ENCODE data around the gene CDKL2. TPM values are rescaled to one million over a fixed set of nuclear protein-coding genes. Genes with fewer than 3 reads are reported as not detected.
"Not testable (repeated sequence)": the region's sequence is repeated elsewhere in the genome, so short reads cannot be mapped to it uniquely, and the experiment has no call there.

CDKL2 gene
- under 0.01 and 0.25 TPM in 2 replicates for total RNA-seq (2012; rRNA removed)

DNA sequence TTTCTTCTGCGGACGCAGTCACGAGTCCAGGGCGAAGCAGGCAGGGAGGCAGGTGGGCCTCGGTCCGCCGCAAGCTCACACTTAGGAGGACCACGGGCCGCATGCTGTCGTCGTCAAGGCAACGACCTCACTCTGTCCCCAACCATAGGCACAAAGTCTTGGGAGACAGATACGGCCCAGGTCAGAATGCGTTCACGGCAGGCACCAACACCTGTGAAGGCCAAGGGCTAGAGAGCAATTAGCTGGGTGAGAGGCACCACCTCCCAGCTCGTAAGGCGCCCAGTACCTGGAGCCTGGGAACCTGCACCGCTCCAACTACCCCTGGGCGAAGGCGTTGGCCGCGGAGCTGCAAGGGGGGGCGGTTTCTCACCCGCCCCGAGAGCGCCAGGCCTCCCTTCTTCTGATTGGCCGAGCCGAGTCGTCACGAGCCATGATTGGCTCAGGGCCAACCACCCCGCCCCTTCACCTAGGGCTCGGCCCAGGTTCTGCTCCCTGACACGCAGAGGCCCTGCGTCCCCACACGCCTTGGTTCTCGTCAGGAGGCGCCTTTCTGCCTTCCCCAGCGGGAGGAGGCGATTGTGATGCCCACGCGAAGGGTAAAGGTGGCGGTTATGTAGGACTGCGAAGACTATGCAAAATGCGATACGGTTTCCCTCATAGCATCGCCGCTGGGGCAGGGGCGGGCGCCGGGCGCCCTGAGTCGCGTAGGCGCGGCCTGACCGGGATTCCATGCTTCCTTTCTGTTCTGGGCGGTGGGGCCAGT lies at the start of gene CDKL2:
Gene CDKL2, minus strand, starts transcription at position 355 of the 763 bp plus-strand sequence. CDS start 4,540 bp downstream, outside the sequence.
- peak within 1 kb of the TSS; percentile 72 for H3K4me3 ChIP-seq (ENCODE audit: low read length)
- peaks cover 20% of the 10 kb centered on the region for H3K4me1 ChIP-seq (ENCODE audit: control insufficient read depth, insufficient read depth, low read length)
- peak within 1 kb of the TSS; percentile 90 for H3K4me2 ChIP-seq (ENCODE audit: low read length)

DNA sequence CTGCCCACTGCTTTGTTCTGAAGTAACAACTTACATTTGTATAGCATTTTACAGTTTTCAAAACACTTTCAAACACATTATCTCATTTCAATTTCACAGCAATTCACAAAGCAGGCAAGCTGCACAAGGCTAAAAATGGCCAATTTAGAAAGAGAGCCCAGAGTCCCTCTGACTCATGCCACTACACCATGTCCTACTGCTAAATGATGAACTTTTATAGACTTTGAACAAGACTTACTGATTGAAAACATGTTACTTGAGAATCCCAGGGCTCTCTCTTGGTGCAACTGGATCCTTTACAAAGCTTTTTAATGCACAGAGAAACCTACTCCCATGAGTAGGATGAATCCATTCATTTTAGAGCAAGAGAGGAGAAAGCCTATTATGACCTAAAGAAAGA lies 48.6 kb upstream of the CDKL2 start:
- no peaks in the 10 kb centered on the region for H3K9me3 ChIP-seq (replicated peaks; ENCODE audit: low read length)
- no peak overlapping the region for H3K4me2 ChIP-seq (ENCODE audit: low read length)
- no peaks in the 10 kb centered on the region for H3K36me3 ChIP-seq (ENCODE audit: insufficient read depth, low read length)
- H3K4me3 ChIP-seq (ENCODE audit: low read length): no peak overlapping the region
- H3K4me1 ChIP-seq (ENCODE audit: control insufficient read depth, insufficient read depth, low read length): peaks cover 2% of the 10 kb centered on the region
- H3K27me3 ChIP-seq (ENCODE audit: control insufficient read depth, insufficient read depth, low read length): no peaks in the 10 kb centered on the region
- H3K9ac ChIP-seq (ENCODE audit: low read depth, low read length): no peak overlapping the region

More for the DNA sequence above, at the start of gene CDKL2:
- H3K9me3 ChIP-seq (replicated peaks; ENCODE audit: low read length): no peaks in the 10 kb centered on the region
- no peaks in the 10 kb centered on the region for H3K27me3 ChIP-seq (ENCODE audit: control insufficient read depth, insufficient read depth, low read length)
- H3K9ac ChIP-seq (ENCODE audit: low read depth, low read length): no peak within 1 kb of the TSS
- no peaks in the 10 kb centered on the region for H3K36me3 ChIP-seq (ENCODE audit: insufficient read depth, low read length)

DNA sequence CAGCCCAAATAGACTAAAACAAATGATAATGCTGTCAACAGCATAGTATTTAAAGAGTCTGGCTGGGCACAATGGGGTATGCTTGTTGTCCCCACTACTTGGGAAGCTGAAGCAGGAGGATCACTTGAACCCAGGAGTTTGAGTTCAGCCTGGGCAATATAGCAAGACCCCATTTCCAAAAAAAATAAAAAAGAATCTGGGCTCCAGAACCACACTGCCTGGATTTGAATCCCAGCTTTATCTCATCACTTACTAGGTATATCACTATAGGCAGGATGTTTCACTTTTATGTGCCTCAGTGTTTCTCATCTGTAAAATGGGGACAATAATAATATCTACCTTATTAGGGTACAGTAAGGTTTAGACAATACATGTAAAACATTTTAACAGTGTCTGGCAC lies 48.1 kb upstream of the CDKL2 start:
- no peak overlapping the region for H3K9ac ChIP-seq (ENCODE audit: low read depth, low read length)
- no peaks in the 10 kb centered on the region for H3K27me3 ChIP-seq (ENCODE audit: control insufficient read depth, insufficient read depth, low read length)
- no peak overlapping the region for H3K4me2 ChIP-seq (ENCODE audit: low read length)
- H3K9me3 ChIP-seq (replicated peaks; ENCODE audit: low read length): no peaks in the 10 kb centered on the region
- H3K36me3 ChIP-seq (ENCODE audit: insufficient read depth, low read length): no peaks in the 10 kb centered on the region
- no peak overlapping the region for H3K4me3 ChIP-seq (ENCODE audit: low read length)
- peaks cover 6% of the 10 kb centered on the region for H3K4me1 ChIP-seq (ENCODE audit: control insufficient read depth, insufficient read depth, low read length)

DNA sequence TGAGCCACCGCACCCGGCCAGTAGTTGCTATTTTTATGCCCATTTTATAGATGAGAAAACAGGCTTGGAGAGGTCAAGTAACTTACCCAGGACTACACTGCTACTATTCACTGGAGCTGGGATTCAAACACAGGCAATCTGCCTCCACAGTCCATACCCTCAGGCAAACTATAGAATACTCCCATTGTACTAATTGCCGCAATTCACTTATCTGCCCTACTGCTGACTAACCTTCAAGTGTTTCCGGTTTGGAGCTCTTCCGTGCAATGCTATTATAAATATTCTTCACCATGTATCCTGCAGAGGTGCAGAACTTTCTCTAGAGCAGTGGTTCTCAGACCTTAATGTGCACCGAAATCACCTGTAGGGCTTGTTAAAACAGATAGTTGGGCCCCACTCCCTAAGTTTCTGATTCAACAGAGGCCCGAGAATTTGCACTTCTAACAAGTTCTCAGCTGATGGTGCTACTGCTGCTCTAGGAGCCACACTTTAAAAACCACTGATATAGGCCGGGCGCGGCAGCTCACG lies 44.7 kb upstream of the CDKL2 start:
- Histone ChIP-seq H3K27me3 (ENCODE audit: control insufficient read depth, insufficient read depth, low read length) (no peaks in the 10 kb centered on the region), H3K4me1 (ENCODE audit: control insufficient read depth, insufficient read depth, low read length) (peaks cover 20% of the 10 kb centered on the region), H3K9ac (ENCODE audit: low read depth, low read length) (no peak overlapping the region), H3K36me3 (ENCODE audit: insufficient read depth, low read length) (no peaks in the 10 kb centered on the region), H3K9me3 (replicated peaks; ENCODE audit: low read length) (no peaks in the 10 kb centered on the region), H3K4me3 (ENCODE audit: low read length) (no peak overlapping the region), H3K4me2 (ENCODE audit: low read length) (no peak overlapping the region)

DNA sequence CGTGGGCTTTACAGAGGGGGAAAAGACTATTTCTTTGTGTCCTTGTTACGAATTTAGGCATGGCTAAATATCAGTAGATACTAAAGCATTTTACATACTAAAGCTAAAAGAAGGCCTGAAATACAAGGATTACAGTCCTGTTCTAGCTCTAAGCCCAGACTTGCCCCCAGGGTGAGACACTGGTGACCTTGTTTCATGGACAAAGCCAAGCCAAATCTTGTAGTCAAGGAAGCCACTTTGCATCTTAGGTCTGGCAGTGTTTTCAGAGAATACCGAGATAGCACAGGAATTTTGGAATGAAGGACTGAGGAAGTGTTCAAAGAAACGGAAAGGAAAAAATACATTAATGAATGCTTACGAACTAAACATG lies 43.6 kb upstream of the CDKL2 start:
- H3K4me1 ChIP-seq (ENCODE audit: control insufficient read depth, insufficient read depth, low read length): peaks cover 22% of the 10 kb centered on the region
- peak overlapping the region; percentile 86 for H3K4me3 ChIP-seq (ENCODE audit: low read length)
- H3K27me3 ChIP-seq (ENCODE audit: control insufficient read depth, insufficient read depth, low read length): no peaks in the 10 kb centered on the region
- no peaks in the 10 kb centered on the region for H3K9me3 ChIP-seq (replicated peaks; ENCODE audit: low read length)
- no peaks in the 10 kb centered on the region for H3K36me3 ChIP-seq (ENCODE audit: insufficient read depth, low read length)
- peak overlapping the region; percentile 82 for H3K4me2 ChIP-seq (ENCODE audit: low read length)
- peak overlapping the region; percentile 95 for H3K9ac ChIP-seq (ENCODE audit: low read depth, low read length)

DNA sequence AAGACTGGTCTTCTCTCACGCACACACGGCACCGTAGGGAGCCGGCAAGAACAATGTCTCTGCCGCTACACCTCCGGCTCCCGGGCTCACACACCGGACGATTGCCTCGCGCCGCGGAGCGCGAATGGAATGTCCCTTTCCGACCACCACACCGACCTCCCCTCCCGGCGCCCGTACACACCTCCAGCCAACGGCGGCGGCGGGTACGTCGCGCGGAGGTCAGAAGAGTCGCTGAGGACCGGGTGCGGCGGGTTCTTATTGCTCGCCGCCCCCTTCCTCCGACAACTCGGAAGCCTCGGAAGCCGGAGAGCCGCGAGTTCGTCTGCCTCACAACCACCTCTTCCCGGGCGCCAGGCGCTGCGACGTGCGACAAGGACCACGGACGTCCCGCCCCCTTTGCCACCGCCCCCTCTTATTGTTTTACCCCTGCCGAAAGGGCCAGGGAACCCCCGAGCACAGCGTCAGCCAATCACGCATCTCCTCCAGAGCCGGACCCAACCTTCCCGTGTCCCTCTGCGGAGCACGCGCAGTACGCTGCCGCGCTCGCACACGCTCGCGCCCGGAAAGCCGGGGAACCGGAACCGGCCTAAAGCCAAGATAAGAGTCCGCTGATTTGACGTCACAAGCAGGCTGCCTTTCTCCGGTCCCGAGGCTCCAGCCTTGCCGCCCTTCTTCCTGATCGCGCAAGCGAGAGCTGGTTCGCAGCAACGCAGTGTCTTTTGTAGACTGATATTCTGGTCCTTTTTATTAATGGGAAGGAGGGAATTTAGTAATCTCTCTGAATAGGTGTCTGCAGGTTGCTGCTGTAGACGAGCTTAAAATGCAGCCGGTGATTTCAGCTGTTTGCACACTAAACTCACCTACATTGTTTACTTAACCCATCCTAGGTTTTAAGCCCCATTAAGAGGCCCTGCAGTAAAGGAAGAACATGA lies 43.0 kb upstream of the CDKL2 start, which contains the start of gene G3BP2:
Gene G3BP2, minus strand, starts transcription at position 385 of the 932 bp plus-strand sequence. CDS start 11,386 bp downstream, outside the sequence.
- no peaks in the 10 kb centered on the region for H3K9me3 ChIP-seq (replicated peaks; ENCODE audit: low read length)
- peak within 1 kb of the TSS; percentile 82 for H3K4me2 ChIP-seq (ENCODE audit: low read length)
- H3K27me3 ChIP-seq (ENCODE audit: control insufficient read depth, insufficient read depth, low read length): no peaks in the 10 kb centered on the region
- peak within 1 kb of the TSS; percentile 86 for H3K4me3 ChIP-seq (ENCODE audit: low read length)
- peak within 1 kb of the TSS; percentile 95 for H3K9ac ChIP-seq (ENCODE audit: low read depth, low read length)
- no peaks in the 10 kb centered on the region for H3K36me3 ChIP-seq (ENCODE audit: insufficient read depth, low read length)
- peaks cover 22% of the 10 kb centered on the region for H3K4me1 ChIP-seq (ENCODE audit: control insufficient read depth, insufficient read depth, low read length)

DNA sequence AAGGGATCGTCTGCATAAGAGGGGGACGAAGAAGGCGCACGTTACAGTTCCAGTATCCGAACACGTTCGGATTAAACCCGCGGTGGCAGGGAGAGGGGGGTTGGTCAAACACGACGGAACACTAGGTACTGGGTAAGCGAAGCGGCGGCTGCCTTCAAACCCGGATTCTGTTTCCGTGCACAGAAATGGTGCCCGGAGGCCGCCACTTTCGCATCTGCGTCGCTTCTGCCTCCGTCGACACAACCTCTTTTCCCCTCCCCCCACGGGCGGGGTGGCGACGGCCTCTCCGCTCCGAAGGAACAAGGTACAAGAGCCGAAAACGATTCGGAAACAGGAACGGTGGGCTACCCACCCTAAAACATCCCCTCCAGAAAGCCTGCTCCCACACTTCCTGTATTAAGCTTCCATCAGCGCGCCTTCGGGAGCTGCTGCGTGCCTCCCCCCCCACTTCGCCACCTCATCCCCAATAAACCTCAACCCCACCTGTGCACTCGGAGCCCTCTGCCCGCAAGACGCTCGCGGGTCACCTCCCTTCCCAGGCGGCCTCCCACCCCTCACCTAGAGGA lies 42.2 kb upstream of the CDKL2 start:
- Histone ChIP-seq H3K9me3 (replicated peaks; ENCODE audit: low read length) (no peaks in the 10 kb centered on the region), H3K4me2 (ENCODE audit: low read length) (peak overlapping the region; percentile 82), H3K27me3 (ENCODE audit: control insufficient read depth, insufficient read depth, low read length) (no peaks in the 10 kb centered on the region), H3K4me1 (ENCODE audit: control insufficient read depth, insufficient read depth, low read length) (peaks cover 22% of the 10 kb centered on the region), H3K4me3 (ENCODE audit: low read length) (peak overlapping the region; percentile 86), H3K36me3 (ENCODE audit: insufficient read depth, low read length) (no peaks in the 10 kb centered on the region), H3K9ac (ENCODE audit: low read depth, low read length) (peak overlapping the region; percentile 95)

DNA sequence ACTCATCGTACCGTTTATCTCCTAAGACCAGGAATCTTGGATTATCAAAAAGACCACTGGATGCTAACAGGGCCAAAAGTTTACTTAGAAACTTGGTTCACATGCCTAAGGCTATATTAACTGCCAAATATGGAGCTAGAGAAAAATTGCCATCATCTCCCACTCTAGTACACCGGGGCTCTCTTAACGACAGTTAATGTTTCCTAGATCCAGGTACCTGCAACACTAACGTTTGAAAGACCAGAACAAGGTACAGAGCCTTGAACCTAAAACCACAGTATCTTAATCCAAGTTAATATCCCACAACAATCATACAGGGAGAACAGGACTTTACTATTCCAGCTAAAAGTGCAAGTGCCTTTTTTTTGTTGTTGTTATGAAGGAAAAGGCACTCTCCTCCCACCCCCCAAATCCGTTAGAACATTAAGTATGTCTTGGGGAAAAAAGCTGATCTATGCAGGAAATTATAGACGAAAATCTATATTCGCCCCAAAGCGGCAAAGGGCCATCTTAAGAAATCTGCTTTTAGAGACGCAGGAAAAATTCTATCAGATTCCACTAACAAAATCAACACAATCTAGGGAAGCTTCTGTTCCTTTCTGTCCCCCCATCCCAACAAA lies 41.6 kb upstream of the CDKL2 start:
- H3K36me3 ChIP-seq (ENCODE audit: insufficient read depth, low read length): no peaks in the 10 kb centered on the region
- H3K4me3 ChIP-seq (ENCODE audit: low read length): peak overlapping the region; percentile 86
- H3K4me2 ChIP-seq (ENCODE audit: low read length): peak overlapping the region; percentile 82
- peak overlapping the region; percentile 95 for H3K9ac ChIP-seq (ENCODE audit: low read depth, low read length)
- H3K9me3 ChIP-seq (replicated peaks; ENCODE audit: low read length): no peaks in the 10 kb centered on the region
- H3K4me1 ChIP-seq (ENCODE audit: control insufficient read depth, insufficient read depth, low read length): peaks cover 22% of the 10 kb centered on the region
- no peaks in the 10 kb centered on the region for H3K27me3 ChIP-seq (ENCODE audit: control insufficient read depth, insufficient read depth, low read length)

DNA sequence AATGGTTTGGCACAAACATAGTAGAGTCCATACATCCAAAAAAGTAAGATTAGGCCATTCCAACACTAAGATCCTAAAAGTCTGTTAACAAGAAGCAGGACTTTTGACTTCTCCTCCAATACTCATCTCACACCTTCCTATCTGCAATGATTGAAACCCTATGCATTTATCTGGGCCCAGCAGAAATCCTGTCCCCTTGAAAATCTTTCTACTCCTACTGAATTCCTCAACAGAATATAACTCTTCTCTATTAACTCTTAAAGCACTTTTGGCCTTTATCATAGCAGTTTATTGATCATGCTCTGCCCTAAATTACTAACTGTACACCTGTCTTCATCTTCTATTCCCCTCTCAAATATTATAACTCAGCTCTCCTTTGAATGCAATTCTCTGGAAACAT lies 38.3 kb upstream of the CDKL2 start:
- Histone ChIP-seq H3K36me3 (ENCODE audit: insufficient read depth, low read length) (no peaks in the 10 kb centered on the region), H3K4me3 (ENCODE audit: low read length) (no peak overlapping the region), H3K9ac (ENCODE audit: low read depth, low read length) (no peak overlapping the region), H3K4me1 (ENCODE audit: control insufficient read depth, insufficient read depth, low read length) (peaks cover 22% of the 10 kb centered on the region), H3K4me2 (ENCODE audit: low read length) (no peak overlapping the region), H3K27me3 (ENCODE audit: control insufficient read depth, insufficient read depth, low read length) (no peaks in the 10 kb centered on the region), H3K9me3 (replicated peaks; ENCODE audit: low read length) (no peaks in the 10 kb centered on the region)

DNA sequence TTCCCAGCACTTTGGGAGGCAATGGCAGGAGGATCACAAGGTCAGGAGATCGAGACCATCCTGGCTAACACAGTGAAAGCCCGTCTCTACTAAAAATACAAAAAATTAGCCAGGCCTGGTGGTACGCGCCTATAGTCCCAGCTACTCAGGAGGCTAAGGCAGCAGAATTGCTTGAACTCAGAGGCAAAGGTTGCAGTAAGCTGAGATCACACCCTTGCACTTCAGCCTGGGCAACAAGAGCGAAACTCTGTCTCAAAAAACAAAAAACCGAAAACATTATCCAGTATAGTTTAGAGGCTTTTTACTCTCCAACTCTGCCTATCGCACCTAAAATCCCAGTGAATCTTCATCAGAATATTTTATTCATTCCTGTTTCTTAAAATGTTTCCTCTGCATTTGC lies 37.3 kb upstream of the CDKL2 start:
- peaks cover 22% of the 10 kb centered on the region for H3K4me1 ChIP-seq (ENCODE audit: control insufficient read depth, insufficient read depth, low read length)
- H3K9ac ChIP-seq (ENCODE audit: low read depth, low read length); H3K36me3 ChIP-seq (ENCODE audit: insufficient read depth, low read length); H3K4me2 ChIP-seq (ENCODE audit: low read length); H3K4me3 ChIP-seq (ENCODE audit: low read length); H3K27me3 ChIP-seq (ENCODE audit: control insufficient read depth, insufficient read depth, low read length); H3K9me3 ChIP-seq (replicated peaks; ENCODE audit: low read length): not testable (repeated sequence)

DNA sequence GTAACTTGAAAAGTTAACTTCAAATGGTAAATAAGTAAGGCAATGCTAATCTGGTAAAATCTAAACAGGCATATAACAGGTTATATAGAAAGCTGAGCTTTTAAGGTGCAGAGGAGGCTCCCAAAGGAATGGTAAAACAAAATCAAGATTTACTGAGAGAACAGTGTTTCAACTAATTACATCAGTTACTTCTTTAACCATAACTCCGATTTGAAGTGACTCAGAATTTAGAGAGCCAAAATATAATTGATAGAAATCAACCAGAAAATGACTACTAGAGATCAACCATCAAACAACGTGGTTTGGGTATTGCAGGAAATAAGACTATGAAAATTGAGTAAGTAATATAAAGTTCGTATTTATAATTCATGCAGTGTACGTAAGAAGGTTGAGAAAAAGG lies 36.0 kb upstream of the CDKL2 start:
- Histone ChIP-seq H3K9ac (ENCODE audit: low read depth, low read length) (no peak overlapping the region), H3K36me3 (ENCODE audit: insufficient read depth, low read length) (peaks cover 2% of the 10 kb centered on the region), H3K9me3 (replicated peaks; ENCODE audit: low read length) (no peaks in the 10 kb centered on the region), H3K4me1 (ENCODE audit: control insufficient read depth, insufficient read depth, low read length) (peaks cover 17% of the 10 kb centered on the region), H3K4me2 (ENCODE audit: low read length) (peak overlapping the region; percentile 15), H3K4me3 (ENCODE audit: low read length) (no peak overlapping the region), H3K27me3 (ENCODE audit: control insufficient read depth, insufficient read depth, low read length) (no peaks in the 10 kb centered on the region)

Measured in skeletal muscle satellite cell (primary cell).